ENCODE data around the gene AGFG1. TPM values are rescaled to one million over a fixed set of nuclear protein-coding genes. Genes with fewer than 3 reads are reported as not detected.

Gene AGFG1
- 30.0 and 56.1 TPM in 2 replicates for total RNA-seq

GRCh38 chr2:227471924-227472264 lies at the start of gene AGFG1:
AGFG1 (plus strand) TSS chr2:227472156; CDS start chr2:227472422, 266 bp downstream.
- peak within 1 kb of the TSS; percentile 81 for H3K4me3 ChIP-seq (ENCODE audit: low read depth, low read length)
- TF ChIP-seq CTCF (IDR thresholded peaks at IDR 0.05; ENCODE audit: insufficient read depth, low read depth, low read length): peak; percentile 96
- peak; percentile 78 for DNase-seq (ENCODE audit: low read depth)

GRCh38 chr2:227423656-227424499 lies 48.1 kb upstream of the AGFG1 start:
- no peak for TF ChIP-seq CTCF (IDR thresholded peaks at IDR 0.05; ENCODE audit: insufficient read depth, low read depth, low read length)
- DNase-seq (ENCODE audit: low read depth): no peak

GRCh38 chr2:227428731-227429285 lies 43.1 kb upstream of the AGFG1 start:
- no peak for TF ChIP-seq CTCF (IDR thresholded peaks at IDR 0.05; ENCODE audit: insufficient read depth, low read depth, low read length)
- no peak for DNase-seq (ENCODE audit: low read depth)
- no peak overlapping the region for H3K4me3 ChIP-seq (ENCODE audit: low read depth, low read length)

More at GRCh38 chr2:227423656-227424499, 48.1 kb upstream of the AGFG1 start:
- no peak overlapping the region for H3K4me3 ChIP-seq (ENCODE audit: low read depth, low read length)

GRCh38 chr2:227430639-227431038 lies 41.3 kb upstream of the AGFG1 start:
- H3K4me3 ChIP-seq (ENCODE audit: low read depth, low read length): no peak overlapping the region
- TF ChIP-seq CTCF (IDR thresholded peaks at IDR 0.05; ENCODE audit: insufficient read depth, low read depth, low read length): no peak
- DNase-seq (ENCODE audit: low read depth): no peak

- DNase-seq (ENCODE audit: low read depth): no peak
- no peak overlapping the region for H3K4me3 ChIP-seq (ENCODE audit: low read depth, low read length)
- TF ChIP-seq CTCF (IDR thresholded peaks at IDR 0.05; ENCODE audit: insufficient read depth, low read depth, low read length): no peak
These were observed 38.8 kb upstream of the AGFG1 start for GRCh38 chr2:227433171-227433570.

- no peak overlapping the region for H3K4me3 ChIP-seq (ENCODE audit: low read depth, low read length)
- DNase-seq (ENCODE audit: low read depth): peak; percentile 25
- TF ChIP-seq CTCF (IDR thresholded peaks at IDR 0.05; ENCODE audit: insufficient read depth, low read depth, low read length): no peak
These were observed 35.4 kb upstream of the AGFG1 start for GRCh38 chr2:227436436-227437174.
